ENCODE measurements around the gene ANTXR2. TPM values are rescaled to one million over a fixed set of nuclear protein-coding genes. Genes with fewer than 3 reads are reported as not detected.

Gene ANTXR2
- total and polyA plus RNA-seq, 2 of the 8 experiments (the other 6 are each of a cell fraction or from before 2014, with no cell fraction given) = 1.1 to 7.5 TPM

DNA sequence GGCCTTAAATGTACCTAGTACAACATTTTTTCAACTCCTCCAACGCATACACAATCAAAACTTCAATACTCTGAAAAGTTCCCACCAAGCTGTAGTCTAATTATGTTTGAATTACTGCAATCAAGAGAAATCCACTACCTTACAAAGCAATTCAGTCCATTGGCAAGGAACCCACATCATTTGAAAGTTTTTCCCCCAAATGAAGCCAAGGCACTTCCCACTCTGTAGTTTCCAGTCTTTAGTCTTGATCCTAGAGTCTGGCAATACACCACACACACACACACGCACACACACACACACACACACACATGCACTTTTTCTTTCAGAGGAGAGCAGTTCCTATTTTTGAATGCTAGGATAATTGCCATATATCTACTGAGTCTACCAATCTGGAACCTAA lies 79.6 kb downstream of the ANTXR2 start:
- DNase-seq (ENCODE audit: low read depth in 1 of 2, low spot score in 2 of 2) = no peak
- no peak overlapping the region for H4K91ac ChIP-seq (replicated peaks; ENCODE audit: insufficient read length, low read length)
- H2AK5ac ChIP-seq (ENCODE audit: low read depth, low read length) = no peak overlapping the region
- ChIA-PET POLR2A (ENCODE audit: partially characterized antibody) (no interaction called here), CTCF (ENCODE audit: partially characterized antibody) (no interaction called here)
- H4K20me1 ChIP-seq (replicated peaks in 1 of 2; ENCODE audit: control insufficient read depth in 1 of 2, insufficient read depth in 2 of 2, low read length in 2 of 2) = no peaks in the 10 kb centered on the region
- H3K9me3 ChIP-seq (ENCODE audit: insufficient read depth in 2 of 2, low read depth in 1 of 2, low read length in 1 of 2) = no peaks in the 10 kb centered on the region
- no peaks in the 10 kb centered on the region for H3K36me3 ChIP-seq (ENCODE audit: control insufficient read depth in 2 of 4, insufficient read depth in 4 of 4, low read length in 3 of 4)
- no peak overlapping the region for H2AFZ ChIP-seq (ENCODE audit: low read length)
- WGBS, 2 experiments (ENCODE audit: extremely low coverage in 1 of 2, insufficient coverage in 1 of 2, insufficient read length in 1 of 2, insufficient replicate concordance in 2 of 2, low coverage in 1 of 2, low lambda C conversion rate in 2 of 2, missing lambda C conversion rate in 1 of 2) = 74% methylated on average over 2 of the region's 2 CpGs; no CpG with 5 or more reads in 1 of the 2 experiments
- H2BK15ac ChIP-seq (ENCODE audit: low read length) = no peak overlapping the region
- H2BK20ac ChIP-seq (ENCODE audit: low read length) = no peak overlapping the region
- no peak overlapping the region for H4K5ac ChIP-seq (ENCODE audit: insufficient read length, low read depth, low read length)
- FAIRE-seq = no peak
- H2BK5ac ChIP-seq (ENCODE audit: low read depth, low read length) = no peak overlapping the region
- H3K4me1 ChIP-seq (replicated peaks in 1 of 4; ENCODE audit: control insufficient read depth in 3 of 4, insufficient read depth in 4 of 4, low read length in 3 of 4) = no peaks in the 10 kb centered on the region
- H3K79me1 ChIP-seq (ENCODE audit: low read depth, low read length) = no peaks in the 10 kb centered on the region
- no peak overlapping the region for H3K56ac ChIP-seq (replicated peaks; ENCODE audit: insufficient read length, low read depth, low read length)
- H3K23ac ChIP-seq (ENCODE audit: insufficient read length) = no peak overlapping the region
- H3K4ac ChIP-seq (replicated peaks; ENCODE audit: insufficient read length, low read depth, low read length) = no peak overlapping the region
- H3K4me2 ChIP-seq (ENCODE audit: insufficient read depth in 1 of 2, low read depth in 2 of 2, low read length in 2 of 2) = no peak overlapping the region
- H3K9ac ChIP-seq (replicated peaks in 1 of 4; ENCODE audit: extremely low read depth in 1 of 4, low read depth in 3 of 4, low read length in 3 of 4) = no peak overlapping the region
- H2BK12ac ChIP-seq (ENCODE audit: low read depth, low read length) = no peak overlapping the region
- no peak overlapping the region for H2BK120ac ChIP-seq (replicated peaks; ENCODE audit: low read depth, low read length)
- H3K18ac ChIP-seq (ENCODE audit: extremely low read depth, low read length) = no peak overlapping the region
- H3K27me3 ChIP-seq (replicated peaks in 1 of 4; ENCODE audit: control insufficient read depth in 3 of 4, extremely low read depth in 1 of 4, insufficient read depth in 3 of 4, low read length in 3 of 4) = no peaks in the 10 kb centered on the region
- H3K4me3 ChIP-seq (ENCODE audit: extremely low read depth in 1 of 4, insufficient read depth in 2 of 4, low read depth in 3 of 4, low read length in 4 of 4) = no peak overlapping the region
- no peak overlapping the region for H3K14ac ChIP-seq (ENCODE audit: insufficient read length)
- no peak overlapping the region for H4K8ac ChIP-seq (ENCODE audit: extremely low read depth, insufficient read depth, low read length)
- H3K27ac ChIP-seq (ENCODE audit: low read depth, low read length) = no peak overlapping the region
- no peaks in the 10 kb centered on the region; the same call in 1 of the 2 replicates for H3K23me2 ChIP-seq (ENCODE audit: low read depth, low read length)
- no peaks in the 10 kb centered on the region for H3K79me2 ChIP-seq (ENCODE audit: control insufficient read depth in 1 of 2, insufficient read depth in 2 of 2, low read length in 2 of 2)
- TF ChIP-seq BCL11A (IDR thresholded peaks at IDR 0.05; ENCODE audit: low read depth in 2 of 2, low read length in 2 of 2) = no peak
- TF ChIP-seq TEAD4 (IDR thresholded peaks at IDR 0.05; ENCODE audit: low read depth, low read length) = no peak
- no peak for TF ChIP-seq POU5F1 (IDR thresholded peaks at IDR 0.05; ENCODE audit: low read depth, low read length)

All from H1 (cell line).